Stimulated activated CD8-positive, alpha-beta memory T cell treated with anti-CD3 and anti-CD28 coated beads, Interleukin-15, amount 100 ng/mL, for 4 hours (primary cell): Measurements from ENCODE around the gene UTP15.

Experiments used
- DNase-seq, 2 donors: peaks; one replicate each; pipeline ENCODE4 v3.0.0-alpha.2; 2020; ENCODE audit warnings: low read depth in 2 of 2

UTP15 gene

DNA sequence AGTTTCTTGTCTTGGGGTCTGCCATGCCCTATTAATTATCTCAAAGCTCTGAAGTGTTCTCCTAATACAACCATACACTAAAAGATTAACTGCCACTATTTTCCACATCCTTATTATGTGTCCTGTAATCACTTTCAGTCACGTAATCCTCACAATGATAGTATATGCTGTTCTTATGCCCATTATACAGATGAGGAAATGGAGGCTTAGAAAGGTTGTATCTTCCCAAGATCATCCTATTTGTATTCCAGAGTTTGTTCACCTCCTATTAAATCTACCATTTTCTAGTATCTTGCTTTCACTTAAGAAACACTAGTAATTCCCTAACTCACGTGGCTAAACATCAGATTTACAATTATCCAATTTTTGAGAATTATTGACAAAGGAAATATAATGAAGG lies 57.5 kb downstream of the UTP15 start:
- no peak for DNase-seq

DNA sequence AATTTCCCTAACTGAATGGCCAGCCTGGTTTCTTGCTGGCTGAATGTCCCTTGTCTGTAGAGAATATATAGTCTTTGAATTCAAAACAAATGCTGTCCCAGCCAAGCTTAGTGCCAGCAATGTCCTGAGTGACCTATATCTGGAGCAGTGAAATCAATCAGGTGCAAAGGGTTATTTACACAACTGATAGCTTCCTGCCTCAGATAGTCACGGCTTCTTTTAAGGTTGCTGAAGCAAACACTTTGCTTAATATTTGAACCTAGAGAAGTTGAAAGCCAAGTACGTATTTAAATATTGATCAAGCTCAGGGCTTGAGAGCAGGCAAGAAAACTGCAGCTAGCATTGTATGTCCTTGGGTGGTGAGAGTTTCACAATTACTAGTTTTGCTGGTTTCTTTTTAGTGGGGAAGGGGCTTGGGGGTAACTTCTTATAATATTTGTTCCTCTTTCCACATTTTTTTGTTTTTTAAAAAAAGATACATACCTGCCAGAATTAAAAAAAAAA lies 58.4 kb downstream of the UTP15 start:
- no peak for DNase-seq

DNA sequence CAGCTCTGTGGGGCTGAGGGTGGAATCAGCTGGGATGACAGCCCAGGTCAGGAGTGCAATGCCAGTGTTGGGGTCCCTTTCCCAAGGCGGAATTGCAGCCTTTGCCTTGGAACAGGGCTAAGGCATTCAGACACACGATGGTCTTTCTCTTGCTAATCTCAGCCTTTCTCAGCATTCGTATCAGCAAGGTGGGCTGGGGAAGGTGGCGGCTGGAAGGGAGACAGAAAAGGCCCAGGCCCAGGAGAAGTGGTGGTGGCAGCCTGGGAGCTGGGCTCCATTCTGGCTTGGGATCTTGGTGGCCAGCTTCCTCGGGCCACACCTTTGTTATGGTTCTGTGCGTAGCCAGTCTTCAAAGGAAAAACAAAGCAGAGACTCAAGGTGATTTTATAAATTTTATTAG lies 59.3 kb downstream of the UTP15 start:
- DNase-seq = no peak

DNA sequence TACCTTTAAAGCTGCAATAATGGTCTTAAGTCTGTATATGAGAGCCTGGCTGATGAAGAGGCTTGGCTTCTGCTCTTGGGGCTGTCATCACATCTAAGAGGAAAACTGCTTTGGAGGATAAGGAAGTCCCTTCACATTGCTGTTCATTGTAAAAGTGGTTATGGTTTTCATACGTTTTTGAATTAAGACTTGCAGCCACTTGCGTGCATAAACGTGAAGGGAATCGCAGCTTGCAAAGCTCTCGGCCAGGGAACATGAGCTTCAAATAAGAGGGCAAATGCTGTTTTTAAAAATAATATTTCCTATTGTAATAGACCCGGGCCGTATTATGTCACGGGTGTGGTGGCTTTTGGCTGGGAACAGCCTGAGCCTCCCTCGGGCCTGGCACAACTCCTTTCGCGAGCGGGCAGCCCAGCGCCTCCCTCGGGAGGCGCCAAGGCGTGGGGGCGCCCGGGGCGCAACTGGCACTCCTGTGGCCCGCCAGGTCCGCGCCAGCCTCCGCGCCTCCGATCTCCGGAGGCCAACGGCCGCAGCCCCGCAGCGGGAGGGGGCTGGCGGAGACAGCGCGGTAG lies 59.9 kb downstream of the UTP15 start:
- DNase-seq = no peak

DNA sequence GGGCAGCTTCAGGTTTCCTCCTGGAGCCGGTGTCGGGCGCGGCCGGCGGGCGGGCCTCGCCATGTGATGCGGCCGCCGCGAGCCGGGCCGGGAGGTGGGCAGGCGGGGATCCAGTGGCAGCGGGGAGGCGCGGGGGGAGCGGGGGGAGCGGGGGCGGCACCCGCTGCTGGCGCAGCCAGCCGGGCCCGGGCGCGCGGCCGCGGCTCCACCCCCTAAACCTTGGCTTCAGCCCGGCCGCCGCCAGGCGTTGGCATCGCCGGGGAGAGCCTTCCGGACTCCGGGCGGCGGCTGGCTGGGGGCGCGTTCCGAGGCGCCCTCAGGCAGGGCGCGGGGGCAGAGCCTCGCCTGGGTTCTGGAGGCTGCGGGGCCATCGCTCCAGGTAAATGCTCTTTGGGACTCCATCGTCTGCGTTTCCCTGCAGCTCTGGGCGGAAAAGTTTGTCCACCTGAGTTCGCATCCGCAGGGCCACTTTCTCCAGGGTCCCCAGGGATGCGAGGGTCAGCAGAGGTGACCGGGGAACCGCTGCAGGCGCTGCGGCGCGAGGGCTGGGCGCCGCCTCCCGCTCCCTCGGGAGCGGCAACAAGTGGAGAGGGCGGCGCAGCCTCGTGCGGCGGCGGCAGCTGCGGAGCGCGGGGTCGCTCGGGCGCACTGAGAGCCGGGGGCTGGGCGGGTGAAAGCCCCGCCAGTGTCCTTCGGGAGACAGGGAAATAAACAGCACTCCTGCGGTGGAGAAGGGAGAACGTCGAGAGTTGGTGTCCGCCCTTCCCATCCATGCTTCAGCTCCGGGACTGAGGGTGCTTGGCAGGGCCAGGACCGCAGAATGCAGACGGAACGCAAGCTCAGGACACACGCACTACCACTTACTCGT lies 60.6 kb downstream of the UTP15 start, which contains the start of gene ARHGEF28:
Gene ARHGEF28 (plus strand): TSS at position 253 of the 868 bp plus-strand sequence. CDS start 58,656 bp downstream, outside the sequence.
- DNase-seq = peak in 1 of 2 donors; percentile 15

DNA sequence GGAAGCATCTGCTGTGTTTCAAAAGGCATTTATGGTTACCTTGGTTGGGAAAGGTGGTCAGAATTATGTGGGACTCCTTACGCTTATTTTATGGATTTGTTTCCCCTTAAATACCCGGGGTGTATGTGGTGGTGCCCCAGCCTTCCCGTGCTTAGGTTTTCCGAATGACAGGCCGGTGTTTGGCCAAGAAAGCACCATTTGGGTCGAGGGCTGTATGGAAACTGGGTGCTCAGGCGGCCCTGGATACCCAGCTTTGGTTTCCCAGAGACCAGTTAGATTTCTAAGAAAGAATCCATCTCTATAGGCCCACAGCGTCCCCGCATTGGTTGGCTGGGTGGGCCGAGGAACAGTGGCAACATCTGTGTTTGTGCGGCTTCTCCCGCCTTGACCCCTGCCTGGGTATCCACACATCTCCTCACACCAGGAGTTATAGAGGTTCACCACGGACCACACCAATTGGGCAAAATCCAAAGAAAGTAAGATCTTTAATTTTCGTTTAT lies 61.3 kb downstream of the UTP15 start:
- DNase-seq = no peak

DNA sequence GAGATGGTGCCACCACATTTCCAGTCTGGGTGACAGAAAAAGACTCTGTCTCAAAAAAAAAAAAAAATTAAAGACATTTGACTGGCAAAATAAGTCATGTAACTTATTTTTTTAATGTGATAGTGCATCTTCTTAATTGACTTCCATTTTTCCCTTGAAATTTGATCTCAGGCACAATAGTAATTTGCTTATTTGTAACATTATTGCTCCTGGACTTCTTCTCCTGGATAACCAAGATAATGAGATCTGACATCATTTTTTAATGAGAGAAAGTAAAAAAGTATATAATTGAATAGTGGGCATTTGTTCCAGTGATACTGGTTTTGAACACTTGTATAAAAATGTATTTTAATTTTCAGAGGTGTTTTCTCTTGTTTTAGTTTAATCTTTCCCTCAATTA lies 63.9 kb downstream of the UTP15 start:
- no peak for DNase-seq

DNA sequence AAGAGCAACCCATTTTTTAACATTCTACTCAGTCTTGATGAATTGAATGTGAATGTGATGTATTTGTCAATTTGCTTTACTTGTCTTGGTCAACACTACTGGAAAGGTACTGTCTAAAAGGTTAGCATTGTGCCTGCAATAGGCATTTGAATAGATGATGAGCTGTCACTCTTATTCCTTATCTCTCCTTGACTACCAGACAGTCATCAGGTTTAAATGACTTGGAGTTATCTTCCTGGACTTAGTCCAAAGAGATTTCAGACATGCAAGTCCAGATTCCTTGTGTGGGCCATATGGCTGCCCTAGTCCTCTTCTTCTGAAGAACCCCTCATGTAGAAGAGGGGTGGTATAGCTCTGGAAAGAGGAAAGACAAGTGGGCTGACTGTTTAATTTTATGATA lies 65.2 kb downstream of the UTP15 start:
- no peak for DNase-seq

DNA sequence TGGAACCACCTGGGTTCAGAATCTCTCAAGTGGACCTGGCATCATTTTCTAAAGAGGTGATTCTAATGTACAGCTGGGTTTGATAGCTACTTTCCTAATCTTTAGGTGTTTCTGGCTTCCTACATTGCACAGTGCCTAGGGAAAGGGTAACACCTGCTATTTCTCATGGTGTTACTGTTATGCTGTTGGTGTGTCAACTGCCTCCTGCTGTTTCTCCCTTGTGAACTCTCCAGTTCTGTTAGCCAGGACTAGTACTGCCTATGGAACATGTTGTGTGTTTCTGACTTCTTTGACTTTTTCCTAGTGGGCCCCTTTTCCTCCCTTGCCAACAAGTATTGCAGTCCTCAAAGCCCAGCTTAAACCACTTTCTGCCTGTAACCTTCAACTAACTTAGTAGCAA lies 66.0 kb downstream of the UTP15 start:
- DNase-seq = no peak
